SU-DHL-6 (cell line): ENCODE measurements around the gene CAPN1.
"Not testable (repeated sequence)": the region's sequence is repeated elsewhere in the genome, so short reads cannot be mapped to it uniquely, and the experiment has no call there.

Source experiments
- H2AFZ ChIP-seq: fragments of 200-600 bp; sonication (generic); 2 replicates; pipeline ENCODE4 v1.6.1; 2014; ENCODE audit warnings: low read depth, mild to moderate bottlenecking, moderate library complexity, mixed read lengths, antibody characterized with exemption, low read length; ENCODE audit not compliant: severe bottlenecking
- H3F3A ChIP-seq: fragments of 200-600 bp; shearing (Covaris generic); 2 replicates; pipeline ENCODE4 v1.6.0; 2016; ENCODE audit warnings: antibody characterized with exemption, mild to moderate bottlenecking; ENCODE audit not compliant: insufficient read depth
- H3K27ac ChIP-seq: fragments of 200-600 bp; sonication (generic); 2 replicates; pipeline ENCODE4 v1.5.1; 2016; ENCODE audit warnings: low read depth, mild to moderate bottlenecking, low read length, moderate library complexity, mixed read lengths
- H3K27me3 ChIP-seq: fragments of 200-600 bp; sonication (generic), shearing (Covaris generic); 2 replicates; pipeline ENCODE4 v1.6.0; 2014; ENCODE audit warnings: mild to moderate bottlenecking, low read length
- H3K36me3 ChIP-seq: fragments of 200-600 bp; sonication (generic); 2 replicates; pipeline ENCODE4 v1.6.1; 2014; ENCODE audit warnings: mild to moderate bottlenecking, low read length, mixed read lengths
- H3K4me2 ChIP-seq: fragments of 300-600, 200-600 bp; shearing (Covaris generic), sonication (generic); 2 replicates; pipeline ENCODE4 v1.6.0; 2014; ENCODE audit warnings: low read length, low read depth, mild to moderate bottlenecking; ENCODE audit not compliant: poor library complexity, severe bottlenecking
- H3K4me3 ChIP-seq: fragments of 200-600 bp; sonication (generic); 2 replicates; pipeline ENCODE4 v1.5.1; 2014; ENCODE audit warnings: antibody characterized with exemption, low read length, mild to moderate bottlenecking, mixed read lengths; ENCODE audit not compliant: insufficient read depth, poor library complexity, severe bottlenecking
- H3K79me2 ChIP-seq: fragments of 200-600 bp; sonication (generic); 2 replicates; pipeline ENCODE4 v1.6.1; 2014; ENCODE audit warnings: mild to moderate bottlenecking, low read length, moderate library complexity; ENCODE audit not compliant: insufficient read depth
- H3K9ac ChIP-seq: fragments of 200-600 bp; sonication (generic); 2 replicates; pipeline ENCODE4 v1.7.0; 2014; ENCODE audit warnings: mild to moderate bottlenecking, low read length
- H3K9me2 ChIP-seq: fragments of 200-600 bp; sonication (generic); replicated peaks from 2 replicates; pipeline ENCODE4 v1.6.1; 2014; ENCODE audit warnings: low read length; ENCODE audit not compliant: insufficient read depth
- H3K9me3 ChIP-seq: fragments of 200-600 bp; sonication (generic); 2 replicates; pipeline ENCODE4 v1.6.1; 2014; ENCODE audit warnings: low read length, mixed read lengths; ENCODE audit not compliant: insufficient read depth
- H4K20me1 ChIP-seq: fragments of 200-600 bp; sonication (generic); 2 replicates; pipeline ENCODE4 v1.6.1; 2014; ENCODE audit warnings: low read depth, mild to moderate bottlenecking, antibody characterized with exemption, low read length, moderate library complexity, mixed read lengths
- CTCF ChIP-seq: fragments of 200-600 bp; sonication (generic); IDR thresholded peaks from one replicate; pipeline ENCODE4 v1.5.1; 2017; ENCODE audit warnings: antibody characterized with exemption, mild to moderate bottlenecking, low read length, moderate library complexity; ENCODE audit not compliant: insufficient read depth, poor library complexity, severe bottlenecking
- EZH2phosphoT487 ChIP-seq: fragments of 200-600 bp; sonication (generic), shearing (Covaris generic); conservative IDR thresholded peaks from 2 replicates; pipeline ENCODE4 v1.6.1; 2018; ENCODE audit warnings: mild to moderate bottlenecking, antibody characterized with exemption, low read length, moderate library complexity, mixed read lengths

The CAPN1 gene

DNA sequence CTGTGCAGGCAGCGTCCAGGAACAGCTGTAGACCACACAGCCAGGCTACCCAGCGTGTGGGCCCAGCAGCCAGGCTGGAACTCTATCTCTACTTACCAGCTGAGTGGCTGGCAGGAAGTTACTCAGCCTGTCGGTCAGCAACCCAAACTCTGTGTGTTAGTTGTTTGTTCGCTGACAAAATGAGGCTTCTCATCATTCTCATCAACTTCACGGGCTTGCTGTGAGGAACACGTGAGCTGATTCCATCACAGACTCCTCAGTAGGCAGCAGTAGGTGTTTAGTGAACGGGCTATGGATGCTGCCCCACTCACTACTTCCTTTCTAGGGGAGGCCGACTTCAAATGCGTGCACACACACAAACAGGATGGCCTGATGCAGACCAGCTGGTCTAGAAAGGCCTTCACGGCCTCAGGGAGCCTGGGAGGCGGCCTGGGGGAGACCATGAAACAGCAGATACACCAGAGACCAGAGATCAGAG lies 12.5 kb upstream of the CAPN1 start:
- no peaks in the 10 kb centered on the region for H3K9me3 ChIP-seq
- H3K9ac ChIP-seq = no peak overlapping the region
- no peaks in the 10 kb centered on the region for H3K9me2 ChIP-seq
- no peak overlapping the region for H3K4me3 ChIP-seq
- no peaks in the 10 kb centered on the region for H4K20me1 ChIP-seq
- H3K36me3 ChIP-seq = no peaks in the 10 kb centered on the region
- H3K27me3 ChIP-seq = no peaks in the 10 kb centered on the region
- no peak overlapping the region for H3K4me2 ChIP-seq
- no peaks in the 10 kb centered on the region for H3F3A ChIP-seq
- no peak overlapping the region for H3K27ac ChIP-seq
- H3K79me2 ChIP-seq = no peaks in the 10 kb centered on the region
- no peak for TF ChIP-seq EZH2phosphoT487
- no peak for TF ChIP-seq CTCF
- H2AFZ ChIP-seq = peak overlapping the region; percentile 40

GRCh38 chr11:65170058-65170534 lies 11.6 kb upstream of the CAPN1 start, which contains the start of gene SPDYC:
Gene SPDYC, plus strand, starts transcription at chr11:65170233. Its CDS starts 1,125 bp downstream, at chr11:65171358.
- no peaks in the 10 kb centered on the region for H3K9me2 ChIP-seq
- no peaks in the 10 kb centered on the region for H3K27me3 ChIP-seq
- H3F3A ChIP-seq = no peaks in the 10 kb centered on the region
- TF ChIP-seq EZH2phosphoT487 = no peak
- TF ChIP-seq CTCF = no peak
- H3K79me2 ChIP-seq = no peaks in the 10 kb centered on the region
- no peak within 1 kb of the TSS for H3K4me2 ChIP-seq
- no peaks in the 10 kb centered on the region for H4K20me1 ChIP-seq
- no peak within 1 kb of the TSS for H3K9ac ChIP-seq
- H3K36me3 ChIP-seq = no peaks in the 10 kb centered on the region
- H2AFZ ChIP-seq = peak within 1 kb of the TSS; percentile 40
- no peak within 1 kb of the TSS for H3K27ac ChIP-seq
- no peaks in the 10 kb centered on the region for H3K9me3 ChIP-seq
- no peak within 1 kb of the TSS for H3K4me3 ChIP-seq

GRCh38 chr11:65172600-65172999 lies 9.1 kb upstream of the CAPN1 start:
- H4K20me1 ChIP-seq = no peaks in the 10 kb centered on the region
- no peaks in the 10 kb centered on the region for H3K27me3 ChIP-seq

DNA sequence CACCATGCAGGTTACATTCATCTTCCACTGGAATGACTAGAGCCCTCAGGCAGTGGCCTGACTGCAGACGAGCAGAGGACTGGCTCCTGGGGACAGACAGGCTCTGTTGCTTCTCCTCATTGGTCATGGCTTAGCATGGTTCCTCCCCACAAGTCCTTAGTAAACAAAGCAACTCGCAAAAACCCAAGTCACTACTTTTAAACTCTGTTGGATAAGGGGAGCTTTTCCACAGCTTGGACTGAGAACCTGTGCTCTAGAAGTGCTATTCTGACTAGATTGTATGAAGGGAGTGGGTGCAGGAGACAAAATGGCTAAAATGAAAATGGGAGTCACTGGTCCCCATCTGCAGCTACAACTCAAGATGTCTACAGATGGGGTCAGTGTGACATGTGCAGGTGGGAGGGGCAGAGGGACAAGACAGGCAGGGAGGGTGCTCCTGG lies 7.1 kb upstream of the CAPN1 start:
- not testable (repeated sequence) for H3F3A ChIP-seq, H3K27me3 ChIP-seq, H3K36me3 ChIP-seq, H3K4me3 ChIP-seq, H3K9me3 ChIP-seq, H2AFZ ChIP-seq, H4K20me1 ChIP-seq, H3K27ac ChIP-seq, H3K9ac ChIP-seq, H3K4me2 ChIP-seq, H3K9me2 ChIP-seq, H3K79me2 ChIP-seq

More at GRCh38 chr11:65172600-65172999, 9.1 kb upstream of the CAPN1 start:
- Histone ChIP-seq H3K36me3 (no peaks in the 10 kb centered on the region), H3K27ac (no peak overlapping the region), H3F3A (no peaks in the 10 kb centered on the region), H3K9ac (no peak overlapping the region), H3K9me3 (no peaks in the 10 kb centered on the region), H3K79me2 (no peaks in the 10 kb centered on the region), H2AFZ (no peak overlapping the region), H3K4me3 (no peak overlapping the region), H3K4me2 (no peak overlapping the region), H3K9me2 (no peaks in the 10 kb centered on the region)
- TF ChIP-seq EZH2phosphoT487 = no peak
- no peak for TF ChIP-seq CTCF
